ENCODE results near the gene HOXD13. TPM values are rescaled to one million over a fixed set of nuclear protein-coding genes. Genes with fewer than 3 reads are reported as not detected.

HOXD13 gene
- total RNA-seq, 1 experiment from 2014 or later = 2.6 TPM

- peak; percentile 49 for DNase-seq (ENCODE audit: low read depth)
Measured at GRCh38 chr2:176080540-176081375, 11.8 kb upstream of the HOXD13 start.

GRCh38 chr2:176081376-176081836, 11.1 kb upstream of the HOXD13 start:
- no peak for DNase-seq (ENCODE audit: low read depth)

GRCh38 chr2:176081837-176082524, 10.5 kb upstream of the HOXD13 start:
- DNase-seq (ENCODE audit: low read depth) = no peak

- DNase-seq (ENCODE audit: low read depth) = no peak
Measured at GRCh38 chr2:176082525-176082823, 10.0 kb upstream of the HOXD13 start.

GRCh38 chr2:176082824-176083751, 9.4 kb upstream of the HOXD13 start:
- no peak for DNase-seq (ENCODE audit: low read depth)

GRCh38 chr2:176083796-176084261, 8.7 kb upstream of the HOXD13 start, which contains the start of gene EVX2:
TSS of gene EVX2 (minus strand) at chr2:176083962. CDS start at chr2:176083776, 186 bp downstream.
- DNase-seq (ENCODE audit: low read depth) = no peak

- DNase-seq (ENCODE audit: low read depth) = no peak
Measured at GRCh38 chr2:176084611-176085119, 7.9 kb upstream of the HOXD13 start.

GRCh38 chr2:176085120-176085788, 7.3 kb upstream of the HOXD13 start:
- DNase-seq (ENCODE audit: low read depth) = no peak

- peak; percentile 30 for DNase-seq (ENCODE audit: low read depth)
Measured at GRCh38 chr2:176085861-176086771, 6.4 kb upstream of the HOXD13 start.

- no peak for DNase-seq (ENCODE audit: low read depth)
Measured at GRCh38 chr2:176087330-176088047, 5.0 kb upstream of the HOXD13 start.

GRCh38 chr2:176088048-176088936, 4.2 kb upstream of the HOXD13 start:
- peak; percentile 65 for DNase-seq (ENCODE audit: low read depth)

- no peak for DNase-seq (ENCODE audit: low read depth)
Measured at GRCh38 chr2:176088937-176089842, 3.3 kb upstream of the HOXD13 start.

- DNase-seq (ENCODE audit: low read depth) = no peak
Measured at GRCh38 chr2:176089843-176090395, 2.6 kb upstream of the HOXD13 start.

GRCh38 chr2:176090862-176091261, 1.7 kb upstream of the HOXD13 start:
- DNase-seq (ENCODE audit: low read depth) = no peak

- no peak for DNase-seq (ENCODE audit: low read depth)
Measured at GRCh38 chr2:176091329-176092258, 927 bp upstream of the HOXD13 start.

Data from RPMI7951 (cell line).